Activated CD4-positive, CD25-positive, alpha-beta regulatory T cell treated with anti-CD3 and anti-CD28 coated beads, Interleukin-2, amount 50 U/mL, for 24 hours (primary cell): ENCODE data around the gene CCDC85C.

Source experiments
- ATAC-seq, 2 donors: fragments of 150-1000 bp; cut with Tn5 transposase; one replicate each; pipeline ENCODE4 v1.10.0; 2021; ENCODE audit warnings: mild to moderate bottlenecking in 1 of 2, moderate library complexity in 1 of 2

Gene CCDC85C

GRCh38 chr14:99468081-99468480, 135.9 kb downstream of the CCDC85C start:
- ATAC-seq, result no peak

- no peak for ATAC-seq
Measured at GRCh38 chr14:99467336-99468078, 136.5 kb downstream of the CCDC85C start.

GRCh38 chr14:99466758-99467157, 137.2 kb downstream of the CCDC85C start:
- ATAC-seq, result no peak

GRCh38 chr14:99465288-99465687, 138.7 kb downstream of the CCDC85C start:
- ATAC-seq, result no peak

GRCh38 chr14:99463974-99464373, 140.0 kb downstream of the CCDC85C start:
- no peak for ATAC-seq

GRCh38 chr14:99462210-99462609, 141.8 kb downstream of the CCDC85C start:
- ATAC-seq, result no peak

GRCh38 chr14:99461411-99462085, 142.5 kb downstream of the CCDC85C start:
- no peak for ATAC-seq

GRCh38 chr14:99460793-99461192, 143.2 kb downstream of the CCDC85C start:
- no peak for ATAC-seq

- no peak for ATAC-seq
Measured at GRCh38 chr14:99459481-99460100, 144.4 kb downstream of the CCDC85C start.

GRCh38 chr14:99454246-99454645, 149.8 kb downstream of the CCDC85C start:
- no peak for ATAC-seq

GRCh38 chr14:99452968-99453367, 151.0 kb downstream of the CCDC85C start:
- ATAC-seq, result no peak

- no peak for ATAC-seq
Measured at GRCh38 chr14:99451234-99451633, 152.8 kb downstream of the CCDC85C start.

GRCh38 chr14:99450266-99450665, 153.7 kb downstream of the CCDC85C start:
- no peak for ATAC-seq
